K562 (cell line): ENCODE measurements around the gene CHTOP. TPM values are rescaled to one million over a fixed set of nuclear protein-coding genes. Genes with fewer than 3 reads are reported as not detected.

Experiments
- ATF7 ChIP-seq: fragments of 450-650 bp; IDR thresholded peaks from 2 replicates; pipeline ENCODE4 v1.7.1; 2014; ENCODE audit warnings: mild to moderate bottlenecking, moderate library complexity
- BRD4 ChIP-seq: fragments of 200-600 bp; sonication (generic); IDR thresholded peaks from 2 replicates; pipeline ENCODE4 v1.6.1; 2017; ENCODE audit warnings: inconsistent platforms
- CHAMP1 ChIP-seq: fragments of 450-650 bp; IDR thresholded peaks from 2 replicates; pipeline ENCODE4 v1.6.1; 2016; ENCODE audit warnings: mild to moderate bottlenecking
- GABPB1 ChIP-seq: sonication (generic); formaldehyde crosslinking; IDR thresholded peaks from 2 replicates; pipeline ENCODE4 v1.8.0; 2022; ENCODE audit warnings: mild to moderate bottlenecking, missing genetic modification reagents
- POLR2B ChIP-seq: fragments of 450-650 bp; IDR thresholded peaks from 2 replicates; pipeline ENCODE4 v1.6.1; 2018; ENCODE audit warnings: low read depth; ENCODE audit not compliant: partially characterized antibody
- THAP12 ChIP-seq: fragments of 250-450 bp; sonication (Bioruptor Pico); IDR thresholded peaks from 2 replicates; pipeline ENCODE4 v1.9.0; 2021; ENCODE audit warnings: mild to moderate bottlenecking, inconsistent platforms
- WHSC1 ChIP-seq: IDR thresholded peaks from one replicate; pipeline ENCODE4 v1.6.1; 2012; ENCODE audit warnings: low read length, control low read depth, inconsistent platforms
- ZNF197 ChIP-seq: fragments of 200-800 bp; sonication (Bioruptor generic); IDR thresholded peaks from 2 replicates; pipeline ENCODE4 v1.6.1; 2016; ENCODE audit warnings: low read depth, missing genetic modification characterization, missing compliant biosample characterization
- polyA plus RNA-seq, 8 experiments: library from polyadenylated mRNA; depleted of rRNA in 4 of 8; stranded (reverse) in 5 of 8; unstranded in 3 of 8; fragments of >200 nt; fragmentation: Nextera tagmentation in 2 of 8; fragmentation: Illumina TruSeq in 1 of 8; extraction: Ambion mirVana in 2 of 8; extraction: Trizol in 1 of 8; gene quantifications; 2 replicates each; pipeline versions ENCODE4 v1.2.1 to v1.2.3, GENCODE V29; 2011 to 2014; ENCODE audit warnings: inconsistent platforms in 1 of 8, missing spikeins in 1 of 8
- total RNA-seq, 7 experiments: library from RNA; depleted of rRNA in 6 of 7; stranded (reverse); fragments of >200 nt in 6 of 7; fragmentation: Illumina TruSeq in 2 of 7; extraction: Trizol in 2 of 7; gene quantifications; 2 replicates each; pipeline versions ENCODE4 v1.2.1 to v1.2.3, GENCODE V29; 2011 to 2021; ENCODE audit warnings: low replicate concordance in 1 of 7

Gene CHTOP
- total and polyA plus RNA-seq, 9 of the 15 experiments (the other 6 are each of a cell fraction or from before 2014, with no cell fraction given), result 10.2 to 91.8 (median 60.8) TPM

- TF ChIP-seq CHAMP1 (peak; percentile 83), ZNF197 (CRISPR knock-in tag) (no peak), BRD4 (peak; percentile 69), GABPB1 (CRISPR knock-in tag) (peak; percentile 67), POLR2B (peak; percentile 93), ATF7 (peak; percentile 94), THAP12 (CRISPR knock-in tag) (0 out of 2 replicates have a peak, but pooled peaks have one; percentile 60), WHSC1 (no peak)
Observed at GRCh38 chr1:153670859-153671627, 37.2 kb downstream of the CHTOP start, which contains the start of gene ILF2 (continued).
